OCI-M2 (cell line): ENCODE data around the gene ACACA.

Experiments
- DNase-seq: peaks from one replicate; lab custom pipeline; 2025; ENCODE audit not compliant: unreplicated experiment; lab: John Stamatoyannopoulos, UW

ACACA gene

DNA sequence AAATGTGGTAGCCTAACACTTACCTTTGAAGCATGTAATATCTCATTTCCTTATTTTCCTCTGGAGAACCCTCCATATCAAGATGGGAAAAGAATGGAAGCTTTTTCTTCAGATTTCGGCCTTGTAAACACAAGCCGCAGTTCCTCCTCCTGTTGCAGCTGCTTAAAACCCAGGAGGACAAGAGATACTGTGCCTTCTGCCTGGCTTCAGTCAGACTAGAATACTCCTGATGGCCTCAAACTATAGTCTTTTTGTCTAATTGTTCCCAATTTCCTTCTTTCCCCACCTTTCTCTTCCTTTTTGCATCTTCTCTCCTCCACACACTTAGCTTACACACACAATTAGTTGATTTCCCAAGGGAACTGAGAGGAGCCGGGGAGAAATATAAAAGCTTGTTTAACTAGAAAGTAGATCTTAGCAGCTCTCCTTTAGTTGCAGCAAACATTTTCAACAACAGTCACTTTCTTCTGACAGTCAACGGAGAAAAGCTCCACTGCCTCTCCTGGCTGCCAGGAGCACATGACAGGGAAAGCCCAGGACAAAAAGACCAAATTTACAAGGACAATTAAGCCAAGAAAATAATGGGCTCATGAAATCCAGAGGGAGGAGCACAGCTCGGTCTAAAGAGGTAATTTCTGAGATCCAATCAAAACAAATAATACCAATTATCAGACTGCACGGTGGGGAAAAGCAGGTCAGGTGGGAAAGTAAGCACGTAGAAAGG lies 107.2 kb downstream of the ACACA start:
- DNase-seq: no peak

DNA sequence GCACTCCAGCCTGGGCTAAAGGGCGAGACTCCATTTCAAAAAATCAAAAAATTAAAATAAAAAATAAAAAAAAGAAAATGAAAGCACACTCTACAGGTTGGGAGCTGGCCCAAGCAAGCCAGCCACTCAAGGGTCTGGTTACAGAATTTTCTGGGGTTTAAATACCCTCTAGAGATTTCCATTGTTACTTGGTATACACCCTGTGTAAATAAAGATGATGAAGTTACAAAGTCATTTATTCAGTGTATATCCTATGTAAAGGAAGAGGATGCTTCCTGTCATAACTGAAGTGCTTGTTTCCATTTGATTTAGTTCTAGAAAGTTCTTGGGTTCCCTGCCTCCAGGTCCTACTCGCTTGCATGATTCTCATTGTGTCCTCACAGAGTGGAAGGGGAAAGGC lies 110.7 kb downstream of the ACACA start:
- no peak for DNase-seq

GRCh38 chr17:37294888-37295287 lies 111.7 kb downstream of the ACACA start:
- DNase-seq: no peak

DNA sequence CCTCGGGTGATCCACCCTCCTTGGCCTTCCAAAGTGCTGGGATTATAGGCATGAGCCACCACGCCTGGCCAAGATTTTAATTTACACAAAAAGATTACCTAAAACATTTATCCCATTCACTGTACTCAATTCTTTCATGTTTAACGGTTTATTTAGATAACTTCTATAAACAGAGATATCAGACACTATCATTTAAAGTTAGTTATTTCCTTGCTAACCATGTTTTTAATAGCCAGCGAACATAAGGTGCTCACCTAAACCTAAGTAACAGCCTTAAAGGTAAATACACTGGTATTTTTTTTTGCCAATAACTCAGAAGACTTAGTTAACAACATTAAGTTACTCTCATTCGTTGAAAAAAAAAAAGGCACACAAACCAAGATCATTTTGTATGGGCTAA lies 112.9 kb downstream of the ACACA start:
- no peak for DNase-seq

DNA sequence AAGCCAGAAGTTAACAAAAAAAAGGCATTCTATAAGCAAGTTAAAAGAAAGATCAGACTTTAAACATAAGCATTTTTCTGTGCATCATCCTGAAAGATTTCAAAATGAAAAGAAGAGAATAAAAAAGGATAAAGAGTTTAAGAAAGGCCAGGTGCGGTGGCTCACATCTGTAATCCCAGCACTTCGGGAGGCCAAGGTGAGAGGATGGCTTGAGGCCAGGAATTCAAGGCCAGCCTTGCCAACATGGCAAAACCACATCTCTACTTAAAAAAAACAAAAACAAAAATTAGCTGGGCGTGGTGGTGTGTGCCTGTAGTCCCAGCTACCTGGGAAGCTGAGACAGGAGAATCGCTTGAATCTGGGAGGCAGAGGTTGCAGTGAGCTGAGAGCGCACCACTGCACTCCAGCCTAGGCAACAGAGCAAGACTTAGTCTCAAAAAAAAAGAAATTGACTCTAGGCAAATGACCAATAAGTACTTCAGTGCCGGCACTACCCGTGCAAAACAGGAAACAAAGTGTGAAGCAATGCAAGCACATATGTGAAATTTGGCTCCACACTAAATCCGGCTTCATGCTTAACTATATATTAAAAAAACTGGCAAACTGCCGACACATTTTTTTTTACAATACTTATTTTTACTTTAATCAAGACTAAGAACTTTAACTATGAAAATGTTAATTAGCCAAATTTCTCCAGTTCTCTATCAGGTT lies 114.1 kb downstream of the ACACA start:
- no peak for DNase-seq

GRCh38 chr17:37291351-37291750 lies 115.3 kb downstream of the ACACA start:
- DNase-seq: no peak

DNA sequence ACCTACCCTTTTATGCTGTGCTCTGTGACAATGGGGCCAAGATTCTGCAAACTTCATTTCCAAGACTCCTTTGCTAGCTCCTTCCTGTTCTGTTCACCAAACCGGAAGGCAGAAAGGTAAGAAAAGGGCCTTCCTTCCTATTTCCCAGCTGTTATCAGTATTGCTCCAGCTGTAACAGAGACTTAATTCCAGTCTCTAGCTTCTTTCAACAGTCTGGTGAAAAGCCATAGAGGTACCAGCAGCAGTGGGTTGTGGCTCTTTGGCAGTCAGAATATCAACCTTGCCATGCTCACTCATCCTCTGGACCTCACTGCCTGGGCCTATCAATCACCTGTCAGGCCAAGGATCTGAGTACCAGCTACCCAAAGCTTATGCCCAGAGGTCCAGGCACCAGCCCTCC lies 120.2 kb downstream of the ACACA start:
- DNase-seq: no peak

DNA sequence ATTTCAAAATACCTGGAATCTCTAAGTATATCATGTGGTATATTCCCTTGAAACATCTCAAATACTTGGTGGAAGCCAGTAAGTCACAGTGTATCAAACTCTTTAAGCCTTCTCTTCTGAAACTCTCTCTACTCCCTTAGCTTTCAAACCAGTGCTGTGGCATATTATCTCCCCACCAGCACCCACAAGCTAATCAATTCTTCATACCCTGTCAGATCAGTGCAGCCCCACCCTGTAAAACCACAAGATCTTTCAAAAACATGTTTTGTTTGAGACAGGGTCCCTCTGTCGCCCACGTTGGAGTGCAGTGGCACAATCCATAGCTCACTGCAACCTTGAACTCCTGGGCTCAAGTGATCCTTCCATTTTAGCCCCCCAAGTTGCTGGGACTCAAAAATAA lies 122.4 kb downstream of the ACACA start:
- DNase-seq: no peak

DNA sequence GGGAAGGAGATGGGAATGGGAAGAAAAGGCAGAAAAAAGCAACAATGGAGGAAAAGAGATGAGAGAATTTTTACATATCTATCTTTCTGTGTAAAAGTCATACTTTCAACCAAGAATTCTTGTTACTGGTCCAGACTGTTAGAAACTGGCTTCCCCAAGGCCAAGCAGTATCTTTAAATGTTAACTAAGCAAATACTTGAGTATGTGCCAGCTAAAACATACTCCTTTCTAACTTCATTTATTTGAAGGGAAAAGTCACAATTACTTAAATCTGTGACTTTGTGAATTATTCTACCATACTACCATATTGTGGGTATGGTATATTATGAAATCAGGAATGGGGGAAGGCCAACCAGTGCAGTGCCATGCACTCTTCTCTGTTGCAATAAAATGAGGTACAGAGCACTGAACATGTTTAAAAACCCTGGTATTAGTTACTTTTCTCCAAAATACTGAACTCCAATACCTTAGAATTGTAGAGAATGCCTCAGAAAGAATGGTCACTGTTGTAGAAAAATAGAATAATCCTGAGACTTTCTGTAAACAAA lies 123.1 kb downstream of the ACACA start:
- DNase-seq: no peak

DNA sequence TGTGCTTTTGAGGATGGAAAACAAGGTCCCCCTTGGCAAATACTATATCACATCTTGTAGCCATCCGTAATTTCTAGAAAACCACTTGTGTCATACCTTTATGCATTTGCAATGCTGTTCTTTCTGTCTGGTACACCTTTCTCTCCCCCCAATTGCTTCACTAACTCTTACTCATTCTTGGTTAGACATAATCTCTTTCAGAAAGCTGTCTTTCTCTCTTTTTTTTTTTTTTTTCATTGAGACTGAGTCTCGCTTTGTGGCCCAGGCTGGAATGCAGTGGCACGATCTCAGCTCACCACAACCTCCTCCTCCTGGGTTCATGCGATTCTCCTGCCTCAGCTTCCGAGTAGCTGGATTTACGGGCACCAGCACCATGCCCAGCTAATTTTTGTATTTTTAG lies 125.8 kb downstream of the ACACA start:
- DNase-seq: no peak

DNA sequence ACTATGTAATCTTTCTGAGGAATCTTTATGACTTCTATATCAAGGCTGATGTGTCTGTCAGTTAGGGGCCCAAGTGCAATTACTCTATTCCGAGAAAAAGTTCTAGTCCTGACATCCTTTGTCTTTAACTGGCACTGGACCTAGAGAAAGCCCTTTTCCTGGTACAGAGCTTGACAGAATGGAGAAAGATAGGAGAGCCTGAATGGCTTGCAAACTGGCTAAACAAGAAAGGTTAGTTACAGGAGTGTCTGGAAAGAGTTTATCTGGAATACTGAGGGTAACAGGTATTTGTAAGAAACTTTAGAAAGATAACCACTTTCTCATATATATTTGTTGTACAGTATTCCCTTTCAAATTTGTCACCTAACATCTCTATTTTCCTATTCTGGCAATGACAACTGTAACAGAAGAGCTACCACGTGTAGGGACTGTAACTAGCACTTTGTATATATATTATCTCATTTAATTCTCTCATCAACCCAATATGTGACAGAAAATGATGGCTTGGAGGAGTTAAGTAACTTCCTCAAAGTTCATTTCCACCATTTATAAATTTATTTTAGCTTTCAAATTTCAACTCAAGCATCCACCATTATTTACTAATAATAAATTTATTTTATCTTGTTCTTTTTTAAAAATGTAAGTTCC lies 128.3 kb downstream of the ACACA start:
- no peak for DNase-seq

DNA sequence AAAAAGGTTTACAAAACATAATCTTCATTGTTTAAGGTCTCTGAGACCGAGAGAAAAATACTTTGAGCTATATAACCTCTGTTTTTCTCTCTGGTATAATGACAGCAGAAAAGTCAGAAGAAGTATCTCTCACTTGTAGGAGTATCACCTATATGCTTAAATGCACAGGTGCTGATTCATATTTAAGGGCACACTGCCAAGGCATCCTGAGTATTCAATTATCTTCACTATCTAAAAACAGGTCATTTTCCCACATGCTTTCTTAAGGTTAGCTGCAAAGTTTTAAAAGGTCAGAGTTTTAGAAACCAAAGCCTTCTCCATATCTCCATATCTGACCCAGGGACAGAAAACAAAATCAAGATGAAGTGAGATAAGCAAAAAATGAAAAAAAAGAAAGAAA lies 130.2 kb downstream of the ACACA start:
- DNase-seq: no peak

- no peak for DNase-seq
Observed at GRCh38 chr17:37274461-37274860, 132.2 kb downstream of the ACACA start.

GRCh38 chr17:37273409-37274051 lies 133.1 kb downstream of the ACACA start:
- no peak for DNase-seq

DNA sequence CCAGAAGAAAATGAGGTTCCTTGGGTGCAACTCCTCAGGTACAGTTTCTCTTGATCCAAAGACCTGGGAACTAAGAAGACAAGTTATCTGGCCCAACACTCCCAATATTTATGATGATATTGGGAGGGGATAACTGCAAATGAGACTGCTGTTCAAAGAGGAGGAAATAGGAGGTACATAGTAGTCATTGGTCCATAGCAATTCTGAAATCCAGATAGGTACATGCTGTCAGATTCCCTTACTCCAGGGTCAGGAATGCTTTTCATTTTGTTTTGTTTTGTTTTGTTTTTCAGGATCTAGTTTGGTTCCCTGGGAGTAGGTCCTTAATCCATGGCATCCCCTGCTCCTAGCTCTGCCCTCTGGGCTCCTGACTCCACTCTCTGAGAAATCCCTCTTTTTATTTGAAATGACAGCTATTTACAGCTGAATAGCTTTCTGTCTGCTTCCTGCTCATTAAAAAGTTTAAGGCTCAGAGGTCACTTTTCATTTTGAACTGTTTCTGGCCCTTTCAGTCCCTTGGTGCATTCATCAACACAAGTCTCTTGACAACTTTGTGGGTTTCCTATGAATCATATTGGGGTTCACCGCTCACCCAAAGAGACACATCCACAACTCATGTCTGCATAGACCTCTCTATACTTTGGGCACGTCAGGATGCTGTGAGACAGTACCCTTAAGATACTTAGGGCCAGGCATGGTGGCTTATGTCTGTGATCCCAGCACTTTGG lies 141.0 kb downstream of the ACACA start:
- no peak for DNase-seq

GRCh38 chr17:37261286-37261685 lies 145.3 kb downstream of the ACACA start:
- no peak for DNase-seq

- DNase-seq: no peak
Observed at GRCh38 chr17:37259030-37259735, 147.5 kb downstream of the ACACA start.

DNA sequence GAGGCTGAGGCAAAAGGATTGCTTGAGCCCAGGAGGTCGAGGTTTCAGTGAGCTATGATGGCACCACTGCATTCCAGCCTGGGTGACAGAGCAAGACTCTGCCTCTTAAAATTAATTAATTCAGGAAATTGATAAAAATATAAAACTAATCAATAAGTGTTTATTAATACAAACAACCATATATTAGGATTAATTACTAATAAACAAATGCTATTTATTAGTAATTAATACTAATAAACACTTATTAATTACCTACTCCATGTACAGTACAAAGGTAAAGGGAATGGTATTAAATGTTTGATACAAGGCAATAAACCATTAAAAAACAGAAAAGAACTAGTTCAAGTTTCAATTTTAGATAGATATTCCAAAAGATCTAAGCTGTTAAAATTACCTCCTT lies 150.0 kb downstream of the ACACA start:
- no peak for DNase-seq

DNA sequence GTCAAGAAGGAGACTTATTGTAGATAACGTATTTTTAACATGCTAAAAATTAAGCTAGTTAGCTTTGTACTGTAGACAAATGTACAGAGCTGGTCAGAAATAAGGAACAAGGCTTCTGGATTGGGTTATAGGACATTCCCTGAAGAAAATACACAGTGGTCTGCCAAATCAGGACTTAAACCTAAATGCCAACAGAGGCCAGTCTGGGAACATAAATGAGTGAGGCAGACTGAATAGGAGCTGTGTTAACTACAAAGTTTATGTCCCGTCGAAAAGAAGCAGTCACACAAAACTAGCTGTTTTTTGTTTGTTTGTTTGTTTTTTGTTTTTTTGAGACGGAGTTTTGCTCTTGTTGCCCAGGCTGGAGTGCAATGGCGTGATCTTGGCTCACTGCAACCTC lies 151.2 kb downstream of the ACACA start:
- DNase-seq: no peak

DNA sequence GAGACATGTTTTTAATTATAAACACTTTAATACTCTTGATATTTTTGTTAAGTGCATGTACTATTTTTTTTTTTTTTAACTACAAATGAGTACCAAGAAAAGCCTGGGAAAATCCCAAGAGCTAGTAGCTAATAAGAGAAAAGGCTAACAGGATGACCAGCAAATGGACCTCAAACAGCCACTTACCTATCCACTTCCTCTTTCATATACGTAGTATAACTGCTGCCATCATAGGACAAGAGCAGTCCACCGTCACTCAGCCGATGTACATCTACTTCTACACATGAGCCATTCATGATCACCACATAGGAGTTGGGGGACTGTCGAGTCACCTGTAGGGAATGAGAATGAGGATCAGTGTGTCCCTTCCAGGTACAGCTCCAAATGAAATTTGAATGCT lies 158.8 kb downstream of the ACACA start:
- DNase-seq: no peak
